Ovary (tissue), 9 donors: ENCODE results near the gene CRHR1. TPM values are rescaled to one million over a fixed set of nuclear protein-coding genes. Genes with fewer than 3 reads are reported as not detected.

Source experiments
- DNase-seq, 5 donors: peaks; one replicate each; pipeline ENCODE4 v3.0.0-alpha.2; 2019 to 2020
- H3K27ac ChIP-seq, 2 donors: fragments of 200-600 bp; one replicate each; pipeline versions ENCODE4 v1.5.1 to v1.8.0; 2019 to 2022
- H3K27me3 ChIP-seq: fragments of 200-600 bp; one replicate; pipeline ENCODE4 v1.8.0; 2022
- H3K36me3 ChIP-seq: fragments of 200-600 bp; sonication (generic); one replicate; pipeline ENCODE4 v1.5.1; 2019
- H3K4me1 ChIP-seq: one replicate; pipeline ENCODE4 v1.8.1; 2013; ENCODE audit warnings: mild to moderate bottlenecking, moderate library complexity; ENCODE audit not compliant: insufficient read depth
- H3K4me3 ChIP-seq: fragments of 200-600 bp; sonication (generic); one replicate; pipeline ENCODE4 v1.5.1; 2017
- H3K9me3 ChIP-seq, 2 donors: fragments of 200-600 bp in 1 of 2; sonication (generic) in 1 of 2; one replicate each; pipeline versions ENCODE4 v1.5.1 to v1.8.1; 2013 to 2019; ENCODE audit warnings: mild to moderate bottlenecking in 1 of 2, moderate library complexity in 1 of 2
- CTCF ChIP-seq, 3 donors: fragments of 450-650 bp in 2 of 3; fragments of 200-600 bp in 1 of 3; IDR thresholded peaks; one replicate each; pipeline versions ENCODE4 v1.5.1 to v1.8.0; 2016 to 2022; ENCODE audit warnings: antibody characterized with exemption in 3 of 3, mild to moderate bottlenecking in 1 of 3
- EP300 ChIP-seq: sonication (generic); formaldehyde crosslinking; IDR thresholded peaks from one replicate; pipeline ENCODE4 v1.6.1; 2017; ENCODE audit warnings: antibody characterized with exemption
- POLR2A ChIP-seq: fragments of 450-650 bp; IDR thresholded peaks from one replicate; pipeline ENCODE4 v1.6.1; 2017; ENCODE audit warnings: antibody characterized with exemption, mild to moderate bottlenecking, moderate library complexity
- WGBS, 3 donors: extraction: QIAGEN DNeasy Blood & Tissue Kit in 1 of 3; methylation state at CpG; one replicate each; pipeline versions ENCODE4 v1.1.5 to v1.1.7; 2013 to 2017; 5-methylcytosine and 5-hydroxymethylcytosine counted together
- intact Hi-C, 4 donors: fragments of 100-400 bp; cut with DNase I; formaldehyde crosslinking; loops; one replicate each; pipeline versions ENCODE4 v1.11.0 to v1.15.1; 2022 to 2023
- polyA plus RNA-seq, 2 donors: library from polyadenylated mRNA; stranded (reverse); fragments of 200-250 nt in 1 of 2; fragments of 350-450 nt in 1 of 2; fragmentation: Illumina TruSeq in 1 of 2; extraction: RNeasy Lipid Tissue Mini Kit (QIAGEN cat#74804) in 1 of 2; gene quantifications; one replicate each; pipeline ENCODE4 v1.2.3, GENCODE V29; 2013 to 2014
- total RNA-seq, 7 donors: library from RNA; depleted of rRNA in 2 of 7; stranded (reverse); fragments of >200 nt in 2 of 7; fragmentation: NEBNext Ultra II Directional in 3 of 7; extraction: Animal tissue kit (Norgen Biotek cat#: 25700) in 3 of 7; gene quantifications; one replicate each; pipeline versions ENCODE4 v1.1.0 to v1.2.4, GENCODE V29; 2016 to 2023
- donor health status: DM: no; HTN: no; CAD: no; lungs with moderate emphysema.
- donor health status: DM: no; HTN: no; CAD: no.
- donor health status: Bipolar disorder and iron deficiency.
- donor health status: DM: yes; HTN: yes; CAD: no.
- donor health status: DM: no; HTN: no; CAD: no.
- donor health status: DM: yes; HTN: yes; CAD: no.

Gene CRHR1
- total and polyA plus RNA-seq, 9 donors, result 0.10 to 1.4 (median 0.33) TPM; not detected in 2

- Histone ChIP-seq H3K27ac (no peak overlapping the region), H3K27me3 (no peaks in the 10 kb centered on the region), H3K9me3 (no peaks in the 10 kb centered on the region), H3K4me1 (no peaks in the 10 kb centered on the region), H3K4me3 (no peak overlapping the region), H3K36me3 (no peaks in the 10 kb centered on the region)
- DNase-seq, result no peak
- TF ChIP-seq CTCF (IDR thresholded peaks at IDR 0.05) (no peak), EP300 (no peak), POLR2A (no peak)
- 78 to 86% (median 85%) methylated on average over 15 of the region's 15 CpGs for WGBS, 3 donors
- intact Hi-C loops, result no loop called here
Measured at GRCh38 chr17:45750779-45751440, 33.2 kb upstream of the CRHR1 start.

GRCh38 chr17:45751466-45751865 is 32.7 kb upstream of the CRHR1 start:
- H3K4me3 ChIP-seq, result no peak overlapping the region
- H3K9me3 ChIP-seq, result no peaks in the 10 kb centered on the region
- WGBS, 3 donors, result 73 to 79% (median 75%) methylated on average over 10 of the region's 10 CpGs
- TF ChIP-seq POLR2A, result no peak
- TF ChIP-seq EP300, result no peak
- TF ChIP-seq CTCF (IDR thresholded peaks at IDR 0.05), result no peak
- no peaks in the 10 kb centered on the region for H3K36me3 ChIP-seq
- intact Hi-C loops, result no loop called here
- no peaks in the 10 kb centered on the region for H3K27me3 ChIP-seq
- no peak overlapping the region for H3K27ac ChIP-seq
- DNase-seq, result no peak
- no peaks in the 10 kb centered on the region for H3K4me1 ChIP-seq

- no peaks in the 10 kb centered on the region for H3K4me1 ChIP-seq
- DNase-seq, result no peak
- intact Hi-C loops, result no loop called here
- H3K27ac ChIP-seq, result no peak overlapping the region
- 71 to 74% (median 72%) methylated on average over 9 of the region's 9 CpGs for WGBS, 3 donors
- H3K4me3 ChIP-seq, result no peak overlapping the region
- no peak for TF ChIP-seq EP300
- no peak for TF ChIP-seq POLR2A
- TF ChIP-seq CTCF (IDR thresholded peaks at IDR 0.05), result no peak
- H3K36me3 ChIP-seq, result no peaks in the 10 kb centered on the region
- no peaks in the 10 kb centered on the region for H3K27me3 ChIP-seq
- H3K9me3 ChIP-seq, result no peaks in the 10 kb centered on the region
Measured at GRCh38 chr17:45752246-45752645, 31.9 kb upstream of the CRHR1 start.

- H3K4me3 ChIP-seq, result no peak overlapping the region
- no peak overlapping the region for H3K27ac ChIP-seq
- no peak for TF ChIP-seq EP300
- no peak for TF ChIP-seq POLR2A
- TF ChIP-seq CTCF (IDR thresholded peaks at IDR 0.05), result no peak
- no peaks in the 10 kb centered on the region for H3K36me3 ChIP-seq
- no peaks in the 10 kb centered on the region for H3K27me3 ChIP-seq
- H3K4me1 ChIP-seq, result no peaks in the 10 kb centered on the region
- no peaks in the 10 kb centered on the region for H3K9me3 ChIP-seq
- no peak for DNase-seq
- intact Hi-C loops, result no loop called here
- 51 to 56% (median 51%) methylated on average over 7 of the region's 7 CpGs for WGBS, 3 donors
Measured at GRCh38 chr17:45753645-45754225, 30.4 kb upstream of the CRHR1 start.
